ENCODE measurements around the gene UGGT2.

GRCh38 chr13:95931300-95932025, 121.7 kb downstream of the UGGT2 start:
- TF ChIP-seq, protein P1, sequence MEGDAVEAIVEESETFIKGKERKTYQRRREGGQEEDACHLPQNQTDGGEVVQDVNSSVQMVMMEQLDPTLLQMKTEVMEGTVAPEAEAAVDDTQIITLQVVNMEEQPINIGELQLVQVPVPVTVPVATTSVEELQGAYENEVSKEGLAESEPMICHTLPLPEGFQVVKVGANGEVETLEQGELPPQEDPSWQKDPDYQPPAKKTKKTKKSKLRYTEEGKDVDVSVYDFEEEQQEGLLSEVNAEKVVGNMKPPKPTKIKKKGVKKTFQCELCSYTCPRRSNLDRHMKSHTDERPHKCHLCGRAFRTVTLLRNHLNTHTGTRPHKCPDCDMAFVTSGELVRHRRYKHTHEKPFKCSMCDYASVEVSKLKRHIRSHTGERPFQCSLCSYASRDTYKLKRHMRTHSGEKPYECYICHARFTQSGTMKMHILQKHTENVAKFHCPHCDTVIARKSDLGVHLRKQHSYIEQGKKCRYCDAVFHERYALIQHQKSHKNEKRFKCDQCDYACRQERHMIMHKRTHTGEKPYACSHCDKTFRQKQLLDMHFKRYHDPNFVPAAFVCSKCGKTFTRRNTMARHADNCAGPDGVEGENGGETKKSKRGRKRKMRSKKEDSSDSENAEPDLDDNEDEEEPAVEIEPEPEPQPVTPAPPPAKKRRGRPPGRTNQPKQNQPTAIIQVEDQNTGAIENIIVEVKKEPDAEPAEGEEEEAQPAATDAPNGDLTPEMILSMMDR (IDR thresholded peaks at IDR 0.05) = no peak
- no peak for TF ChIP-seq POLR2A (IDR thresholded peaks at IDR 0.05)

All from esophagus squamous epithelium (tissue), 4 donors.